Measurements from ENCODE around the gene LHX4.

LHX4 gene

DNA sequence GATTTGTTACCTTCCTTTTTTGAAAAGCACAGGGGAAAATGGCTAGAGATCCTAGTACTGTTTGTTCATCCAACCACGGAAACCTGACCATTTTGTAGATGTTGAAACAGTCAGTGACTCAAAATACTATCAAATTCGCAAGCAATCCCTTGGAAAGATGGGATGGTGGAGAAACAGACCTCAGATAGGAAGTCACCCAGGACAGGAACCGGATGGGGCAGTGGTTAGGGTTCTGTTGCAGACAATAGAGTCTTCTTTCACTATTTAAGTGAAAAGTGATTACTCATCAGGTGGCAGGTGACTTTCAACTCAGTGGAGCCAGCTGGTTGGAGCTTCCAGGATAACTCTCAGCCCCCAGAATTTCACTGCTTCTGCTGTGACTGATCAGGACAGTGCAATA, 17.0 kb downstream of the LHX4 start:
- no peak for DNase-seq

DNA sequence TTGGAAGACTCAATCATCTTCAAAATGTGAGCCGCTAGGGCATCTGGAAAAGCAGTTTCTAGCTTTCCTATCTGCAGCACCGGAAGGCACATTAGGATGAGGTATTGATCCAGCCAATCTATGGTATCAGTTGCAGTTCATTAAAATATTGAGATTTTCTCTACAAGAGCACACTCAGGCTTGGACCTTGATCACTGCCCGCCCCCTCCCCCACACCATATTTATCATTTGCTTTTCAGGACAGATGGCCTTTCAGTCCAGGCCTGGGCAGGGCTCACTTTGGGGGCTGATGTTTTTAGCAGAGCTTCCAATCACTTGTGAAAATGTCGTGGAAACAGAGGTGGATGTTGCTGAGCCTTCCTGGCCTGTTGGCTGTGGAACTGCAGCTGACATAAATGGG, 17.5 kb downstream of the LHX4 start:
- no peak for DNase-seq

DNA sequence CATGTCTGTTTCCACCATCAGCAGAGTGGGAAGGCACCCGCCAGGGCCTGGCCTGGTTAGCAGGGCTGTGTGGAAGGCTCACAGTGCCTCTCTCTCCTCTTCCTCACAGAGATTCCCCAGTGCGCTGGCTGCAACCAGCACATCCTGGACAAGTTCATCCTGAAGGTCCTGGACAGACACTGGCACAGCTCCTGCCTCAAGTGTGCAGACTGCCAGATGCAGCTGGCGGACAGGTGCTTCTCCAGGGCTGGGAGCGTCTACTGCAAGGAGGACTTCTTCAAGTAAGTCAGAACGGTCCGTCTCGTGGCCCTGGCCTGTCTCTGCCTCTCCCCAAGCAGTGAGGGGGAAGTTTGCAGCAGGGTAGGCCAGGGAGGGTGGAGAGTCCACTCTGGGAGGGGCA, 18.1 kb downstream of the LHX4 start:
- no peak for DNase-seq

DNA sequence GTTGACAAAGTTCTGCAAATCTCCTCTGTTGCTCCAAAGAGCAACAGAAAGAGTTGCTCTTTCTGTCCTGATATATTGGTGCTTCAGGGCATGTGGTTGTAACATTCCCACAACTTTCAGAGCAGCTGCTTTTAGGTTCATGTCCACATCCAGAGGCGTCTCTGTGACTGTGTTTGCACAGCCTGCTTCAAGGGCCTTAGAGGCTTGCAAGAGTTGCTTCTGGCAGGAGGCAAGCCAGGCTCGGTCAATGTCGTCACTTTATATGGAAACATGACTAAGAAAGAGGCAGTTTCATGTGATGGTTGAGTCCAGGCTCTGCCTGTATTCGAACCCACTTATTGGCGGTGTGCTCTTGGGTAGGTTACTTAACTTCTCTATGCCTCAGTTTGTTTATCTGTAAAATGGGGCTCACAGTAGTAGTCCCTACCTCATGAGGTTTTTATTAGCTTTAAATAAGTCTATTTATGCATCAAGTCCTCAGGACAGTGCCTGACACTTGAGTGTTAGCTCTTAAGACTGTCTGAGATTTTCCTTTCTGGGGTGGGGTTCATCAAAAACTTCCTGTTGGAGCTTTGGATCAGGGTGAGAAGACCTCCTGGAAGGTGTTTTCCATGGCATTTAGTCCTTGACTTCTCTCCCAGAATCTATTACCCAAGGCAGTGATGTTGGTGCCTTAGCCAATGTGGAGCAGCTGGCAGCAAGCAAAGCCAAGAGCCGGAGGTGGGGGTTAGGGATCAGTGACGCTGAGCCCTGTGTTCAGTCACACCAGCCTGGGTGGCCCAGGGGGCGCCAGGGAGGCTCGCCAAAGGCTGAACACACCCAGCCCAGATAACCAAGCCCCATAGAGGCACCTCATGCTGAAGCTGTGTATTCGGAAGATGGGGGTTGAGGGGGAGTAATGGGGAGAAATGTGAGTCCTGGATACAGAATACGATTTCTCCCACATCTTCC, 18.9 kb downstream of the LHX4 start:
- no peak for DNase-seq

DNA sequence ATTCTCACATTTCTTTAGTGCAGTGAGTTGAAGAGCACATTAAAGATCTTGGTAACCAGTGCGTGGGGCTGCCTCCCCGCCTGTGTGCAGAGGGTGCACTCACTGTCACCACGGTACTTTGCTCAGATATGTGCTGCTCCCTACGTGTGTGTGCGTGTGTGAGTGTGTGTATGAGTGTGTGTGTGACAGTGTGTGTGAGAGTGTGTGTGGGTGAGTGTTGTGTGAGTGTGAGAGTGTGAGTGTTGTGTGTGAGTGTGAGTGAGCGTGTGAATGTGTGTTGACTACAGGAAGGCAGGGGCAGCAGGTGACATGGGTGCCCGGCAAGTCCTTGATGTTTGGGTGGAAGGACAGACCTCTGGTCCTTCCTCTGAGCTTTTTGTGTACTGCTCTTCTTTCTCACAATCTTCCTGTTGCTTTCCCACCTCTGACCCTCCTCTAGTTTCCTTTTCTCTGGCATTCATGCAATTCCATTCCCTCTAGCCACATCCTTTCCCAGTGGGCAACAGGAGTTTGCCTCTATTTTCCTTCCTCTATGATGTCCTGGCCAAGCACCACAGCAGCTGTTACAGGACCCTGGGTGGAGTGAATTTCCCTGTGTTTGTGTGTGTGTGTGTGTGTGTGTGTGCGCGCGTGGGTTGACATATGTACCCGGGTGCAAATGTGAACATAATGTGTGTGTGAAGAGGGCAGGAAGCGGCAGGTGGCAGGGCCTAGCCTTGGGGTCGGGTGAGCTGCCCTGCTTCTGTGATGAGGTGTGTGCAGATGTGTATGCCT, 19.8 kb downstream of the LHX4 start:
- no peak for DNase-seq

DNA sequence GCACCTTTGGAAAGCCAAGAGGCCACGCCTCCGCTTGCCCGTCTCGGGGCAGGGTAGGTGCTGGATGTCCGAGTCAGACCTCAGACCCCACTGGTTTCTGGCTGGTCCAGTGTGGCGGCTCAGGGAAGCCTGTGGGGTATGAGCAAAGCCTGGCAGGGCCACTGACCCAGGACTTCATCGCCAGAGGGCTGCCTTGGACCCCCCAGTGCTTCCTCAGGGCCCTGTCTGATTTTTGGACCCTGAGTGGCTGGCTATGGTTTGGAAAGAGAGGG, 20.4 kb downstream of the LHX4 start:
- DNase-seq = no peak

DNA sequence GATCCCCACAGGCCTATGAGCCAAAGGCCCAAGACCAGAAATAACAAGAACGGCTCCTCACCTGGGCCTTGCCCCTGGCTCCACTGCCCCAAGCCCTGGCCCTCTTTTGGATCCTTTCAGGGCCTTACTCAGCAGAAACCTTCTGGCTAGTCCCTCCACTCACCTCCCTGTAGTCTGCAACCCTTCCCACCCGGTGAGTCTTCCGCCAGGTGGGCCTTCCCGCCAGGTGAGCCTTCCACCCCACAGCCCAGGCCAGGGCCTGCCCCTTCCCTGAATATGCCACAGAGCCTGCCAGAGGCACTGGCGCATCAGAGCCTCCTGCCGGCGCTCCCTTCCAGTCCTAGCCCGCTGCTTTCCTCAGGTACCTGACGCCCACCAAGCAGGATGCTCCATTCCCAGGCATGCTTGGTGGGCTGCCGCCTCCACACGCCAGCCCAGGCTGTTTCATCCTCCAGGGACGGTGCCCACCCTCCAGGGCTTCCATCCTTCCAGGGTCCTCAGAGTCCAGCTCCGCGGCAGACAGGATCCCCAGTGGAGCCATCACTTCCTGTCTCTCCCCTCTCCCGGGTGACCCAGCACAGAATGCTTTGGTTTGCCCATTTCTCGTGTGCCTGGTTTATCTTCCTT, 20.9 kb downstream of the LHX4 start:
- DNase-seq = no peak

DNA sequence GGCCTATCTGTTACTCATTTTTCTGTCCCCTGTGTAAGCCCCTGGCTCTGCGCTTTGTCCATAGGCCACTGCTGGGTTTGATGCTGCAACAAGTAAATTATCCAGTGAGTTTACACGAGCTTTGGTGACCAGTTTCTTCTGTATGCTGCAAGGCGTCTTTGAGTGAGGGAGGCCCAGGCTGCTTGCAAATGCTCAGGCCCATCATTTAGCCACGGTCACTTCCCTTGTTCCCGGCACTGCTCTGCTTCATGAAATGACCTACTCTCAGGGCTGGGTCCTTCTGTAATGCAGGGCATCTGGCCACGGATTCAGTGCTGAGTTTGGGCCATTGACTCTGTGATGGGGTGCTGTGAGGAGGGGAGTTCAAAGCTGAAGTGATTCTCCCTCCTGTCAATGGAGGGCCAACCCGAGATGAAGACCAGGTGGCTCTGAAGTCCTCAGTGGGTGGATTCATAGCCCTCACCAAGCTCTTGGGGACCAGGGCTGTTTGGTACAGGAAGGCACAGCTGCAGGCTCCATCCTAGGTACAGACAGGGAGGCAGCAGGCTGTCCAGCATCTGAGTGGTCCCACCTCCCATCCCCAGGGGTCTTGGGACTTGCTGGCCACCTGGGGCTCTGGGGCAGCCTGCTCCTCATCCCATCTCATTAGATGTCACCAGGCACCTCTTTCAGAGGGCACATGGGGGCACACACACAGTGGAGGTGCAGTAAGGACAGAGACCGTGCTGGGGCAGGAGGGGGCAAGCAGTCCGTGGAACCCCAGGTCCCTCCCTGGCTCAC, 21.7 kb downstream of the LHX4 start:
- DNase-seq = no peak

DNA sequence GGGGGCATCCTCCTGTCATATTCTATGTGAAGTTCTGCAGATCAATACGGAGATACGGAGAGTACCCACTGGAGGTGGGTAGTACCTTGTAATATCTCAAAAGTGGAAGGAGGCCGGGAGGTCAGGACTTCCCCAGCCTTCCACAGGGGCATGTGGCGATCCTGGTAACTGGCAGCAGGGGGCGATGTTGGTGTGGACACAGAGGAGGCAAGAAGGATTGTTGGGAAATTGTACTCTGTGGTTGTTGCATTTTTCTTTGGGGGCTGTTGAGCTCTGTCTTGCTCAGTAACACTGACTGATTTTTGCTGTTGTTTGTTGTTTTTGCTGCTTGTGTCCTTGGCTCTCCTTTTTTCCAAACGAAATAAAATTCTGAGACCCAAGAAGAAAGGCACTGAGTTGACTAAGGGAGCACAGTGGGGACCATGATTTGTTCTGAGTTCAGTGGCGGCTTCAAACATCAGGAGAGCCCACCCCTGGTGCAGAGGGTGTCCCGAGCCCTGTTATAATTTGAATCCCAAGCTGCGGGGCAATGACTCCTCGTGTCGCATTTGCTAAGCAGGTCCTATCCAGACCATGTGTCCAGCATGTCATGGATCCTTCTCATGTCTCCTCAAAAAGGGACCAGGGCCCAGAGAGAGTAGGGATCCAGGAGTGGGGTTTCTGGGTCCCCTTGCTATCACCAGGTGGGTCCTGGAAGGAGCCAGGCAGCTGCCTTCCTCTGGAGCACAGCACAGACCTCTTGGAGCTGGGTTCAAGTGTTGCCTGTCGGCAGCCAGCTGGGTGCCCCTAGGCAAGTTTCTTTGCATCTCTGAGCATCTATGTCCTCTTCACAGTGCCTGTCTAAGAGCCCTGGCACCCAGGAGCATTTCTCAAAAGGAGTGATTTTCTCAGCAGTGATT, 22.8 kb downstream of the LHX4 start:
- peak; percentile 87 for DNase-seq

DNA sequence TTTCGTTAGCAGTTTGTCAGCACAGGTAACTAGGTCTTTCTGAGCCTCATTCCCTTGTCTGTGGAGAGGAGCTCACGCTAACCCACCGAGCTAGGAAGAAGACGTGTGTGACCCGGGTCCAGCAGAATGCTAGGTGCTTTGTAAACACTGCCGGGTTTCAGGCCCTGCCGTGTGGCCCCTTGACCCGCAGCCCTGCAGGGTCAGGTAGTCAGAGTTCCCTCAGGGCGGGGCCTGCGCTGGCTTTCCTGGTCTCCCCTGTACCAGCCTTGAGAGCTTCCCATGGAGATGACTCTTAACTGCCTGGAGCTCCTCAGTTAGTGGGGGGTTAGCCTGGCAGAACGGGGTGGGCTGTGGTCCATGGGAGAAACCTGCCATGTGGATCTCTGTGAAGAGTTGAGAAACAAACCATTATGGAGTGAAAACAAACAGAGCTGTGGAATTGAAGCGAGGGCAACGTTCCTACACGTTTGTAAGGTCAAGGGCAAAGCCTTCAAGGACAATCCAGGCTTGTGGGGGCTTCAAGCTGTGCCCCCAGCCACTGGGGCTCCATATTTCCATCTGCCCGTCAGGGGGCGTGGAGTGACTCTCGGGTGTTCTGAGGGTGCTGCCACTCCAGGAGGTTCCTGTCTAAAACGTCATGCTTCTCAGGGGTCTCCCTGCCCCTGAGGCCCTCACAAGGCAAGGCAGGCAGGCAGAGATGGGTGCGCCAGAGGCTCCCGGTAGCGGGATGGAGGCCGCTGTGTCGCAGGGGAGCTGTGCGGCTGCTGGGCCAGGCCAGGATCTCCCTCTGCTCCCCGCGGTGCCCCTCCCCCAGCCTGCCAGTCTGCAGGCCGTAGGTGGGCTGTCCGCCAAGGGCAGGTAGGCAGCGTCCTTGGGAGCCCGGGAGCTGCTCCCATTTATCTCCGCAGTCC, 23.8 kb downstream of the LHX4 start:
- DNase-seq = peak; percentile 33

DNA sequence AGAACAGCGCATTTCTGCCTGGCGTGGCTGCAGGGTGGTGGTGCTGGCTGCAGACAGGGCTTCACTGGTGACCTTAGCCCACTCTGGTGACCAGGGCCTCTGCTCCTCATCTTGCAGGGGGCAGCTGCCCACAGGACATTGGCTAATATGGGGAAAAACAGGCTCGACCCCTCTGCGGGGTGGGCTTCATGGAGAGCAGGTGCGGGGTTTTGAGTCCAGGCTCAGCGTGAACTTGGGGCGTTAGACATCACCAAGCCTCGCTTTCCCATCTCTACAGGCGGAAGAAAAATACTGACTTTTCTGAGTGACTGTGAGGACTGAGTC, 24.4 kb downstream of the LHX4 start:
- no peak for DNase-seq

DNA sequence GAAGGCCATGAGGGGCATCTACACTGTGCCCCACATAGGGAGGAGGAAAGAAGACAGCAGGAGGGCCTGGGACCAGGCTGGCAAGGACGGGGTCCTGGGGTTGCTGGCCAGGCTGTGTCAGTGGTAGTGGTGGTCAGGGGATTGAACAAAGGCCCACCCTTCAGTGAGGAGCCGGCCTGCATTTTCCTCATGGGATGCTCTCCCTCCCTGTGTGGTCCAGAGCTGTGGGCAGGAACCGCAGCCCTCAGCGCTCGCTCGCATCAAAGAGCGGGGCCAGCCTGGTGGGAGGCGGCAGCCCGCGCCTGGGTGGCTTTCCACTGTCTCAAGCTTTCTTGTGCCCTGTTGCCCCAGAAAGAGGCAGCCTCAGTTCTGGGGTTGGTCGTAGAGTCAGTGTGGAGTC, 24.8 kb downstream of the LHX4 start:
- no peak for DNase-seq

DNA sequence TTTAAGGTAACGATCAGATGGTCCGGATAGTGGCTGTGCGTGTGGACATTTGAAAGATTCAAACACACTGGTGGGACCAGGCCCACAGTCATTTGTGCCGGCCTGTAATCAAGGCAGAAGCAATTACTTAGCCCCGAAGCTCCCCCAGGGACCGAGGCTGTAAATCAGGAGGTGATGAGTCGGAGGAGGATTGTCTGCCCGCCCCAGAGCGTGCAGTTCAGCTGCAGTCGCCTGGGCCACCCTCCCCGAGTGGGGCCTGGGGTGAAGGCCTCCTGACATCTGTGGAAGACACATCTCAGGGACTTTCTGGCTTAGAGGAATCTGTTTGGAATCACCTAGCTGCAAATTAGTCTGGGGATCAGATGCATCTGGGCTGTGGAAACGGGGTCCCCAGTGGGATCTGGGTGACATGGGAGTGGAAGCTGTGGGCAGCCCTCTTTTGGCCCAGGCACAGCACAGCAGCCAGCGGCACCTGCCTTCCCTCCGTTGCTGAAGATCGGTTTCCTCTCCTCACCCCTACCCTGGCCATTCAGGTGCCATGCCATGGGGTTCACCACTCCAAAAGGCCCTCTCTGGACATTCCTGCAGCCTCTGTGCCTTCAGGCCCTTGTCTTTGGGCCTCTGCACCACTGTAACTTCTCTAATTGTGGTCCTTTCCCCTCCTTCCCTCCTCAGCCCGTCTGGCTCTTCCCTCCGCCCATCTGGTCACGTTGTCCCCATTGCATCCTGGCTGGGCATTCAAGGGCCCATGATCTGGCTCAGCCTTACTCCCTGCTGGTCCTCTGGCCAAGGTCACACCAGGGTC, 25.7 kb downstream of the LHX4 start:
- no peak for DNase-seq

DNA sequence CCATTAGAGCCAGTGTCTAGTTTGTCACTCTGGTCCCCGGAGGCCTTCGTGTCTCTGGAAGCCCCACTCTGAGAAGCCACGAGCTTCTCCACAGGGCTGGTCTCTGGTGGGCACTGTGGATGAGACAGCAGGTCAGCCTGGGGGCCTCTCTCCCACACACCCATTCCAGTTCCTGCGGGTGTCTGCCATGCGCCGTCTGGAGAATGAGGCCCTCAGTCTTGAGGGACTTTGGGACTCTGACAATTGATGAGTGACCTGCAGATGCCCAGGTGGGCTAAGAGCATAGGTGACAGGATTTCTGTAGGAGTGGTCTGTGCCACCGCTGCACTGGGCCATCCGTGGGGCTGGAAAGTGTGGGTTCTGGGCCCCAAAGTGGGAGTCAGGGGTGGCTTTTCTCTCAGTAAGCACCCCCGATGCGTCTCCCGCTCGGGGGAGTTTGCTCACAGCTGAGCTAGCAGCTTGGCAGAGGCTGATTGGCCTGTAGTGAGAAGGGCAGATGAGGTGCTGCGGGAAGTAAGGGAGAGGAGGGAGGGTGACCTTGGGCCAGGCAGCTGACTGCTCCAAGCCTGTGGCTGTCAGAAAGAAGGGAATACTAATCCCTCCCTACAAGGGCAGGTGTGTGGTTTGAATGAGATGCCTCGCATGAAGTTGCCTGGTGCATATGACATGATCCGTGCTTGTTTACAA, 26.4 kb downstream of the LHX4 start:
- no peak for DNase-seq

DNA sequence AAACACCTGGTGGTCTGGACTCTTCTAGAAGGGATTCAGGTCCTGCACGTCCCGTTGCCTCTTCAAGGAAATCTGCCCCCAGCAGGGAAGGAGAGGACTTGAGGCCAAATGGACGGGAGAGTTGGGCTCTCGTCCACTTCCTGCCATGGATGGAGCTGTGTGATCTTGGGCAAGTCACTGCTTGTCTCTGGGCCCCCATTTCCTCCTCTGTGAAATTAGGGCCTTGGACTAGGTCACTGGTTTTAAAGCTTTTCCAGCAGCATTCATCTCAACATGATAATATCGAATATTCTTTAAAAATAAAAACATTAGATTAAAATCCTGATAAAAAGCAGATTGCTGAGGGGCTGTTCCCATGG, 26.9 kb downstream of the LHX4 start:
- DNase-seq = no peak

DNA sequence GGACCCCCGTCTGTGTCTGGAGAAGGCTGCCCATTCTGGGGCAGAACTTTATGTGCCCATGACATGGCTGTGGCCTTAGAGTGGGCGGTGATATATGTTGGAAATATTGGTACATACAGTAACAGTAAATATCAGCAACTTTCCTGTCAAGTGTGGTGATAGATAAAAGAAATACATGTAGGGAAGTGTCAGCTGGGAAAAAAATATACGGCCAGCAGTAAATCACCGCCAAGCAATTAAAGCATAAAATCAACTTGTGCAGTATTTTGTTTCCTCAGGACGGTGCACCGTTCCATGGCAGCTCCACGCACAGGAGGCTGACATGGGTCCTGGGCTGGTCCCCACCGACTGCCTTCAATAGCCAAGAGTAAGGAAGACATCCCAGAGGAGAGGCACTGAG, 27.4 kb downstream of the LHX4 start:
- no peak for DNase-seq

DNA sequence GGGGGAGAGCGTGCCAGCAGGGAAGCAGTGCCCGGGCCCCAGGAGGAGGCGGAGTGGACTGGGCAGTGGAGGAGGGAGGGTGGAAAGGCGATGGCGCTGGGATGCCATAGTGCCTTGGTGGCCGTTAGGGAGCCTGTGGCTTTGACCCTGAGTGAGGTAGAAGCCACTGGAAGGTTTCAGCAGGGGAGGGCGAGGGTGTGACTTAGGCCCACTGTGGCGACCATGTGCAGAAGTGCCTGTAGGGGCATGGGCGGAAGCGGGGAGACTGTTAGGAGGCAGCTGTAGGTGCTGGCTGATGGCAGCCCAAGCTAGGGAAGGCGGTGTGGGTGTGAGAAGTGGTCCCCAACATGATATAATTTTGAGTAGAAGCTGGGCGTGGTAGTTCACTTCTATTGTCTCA, 28.2 kb downstream of the LHX4 start:
- DNase-seq = no peak

DNA sequence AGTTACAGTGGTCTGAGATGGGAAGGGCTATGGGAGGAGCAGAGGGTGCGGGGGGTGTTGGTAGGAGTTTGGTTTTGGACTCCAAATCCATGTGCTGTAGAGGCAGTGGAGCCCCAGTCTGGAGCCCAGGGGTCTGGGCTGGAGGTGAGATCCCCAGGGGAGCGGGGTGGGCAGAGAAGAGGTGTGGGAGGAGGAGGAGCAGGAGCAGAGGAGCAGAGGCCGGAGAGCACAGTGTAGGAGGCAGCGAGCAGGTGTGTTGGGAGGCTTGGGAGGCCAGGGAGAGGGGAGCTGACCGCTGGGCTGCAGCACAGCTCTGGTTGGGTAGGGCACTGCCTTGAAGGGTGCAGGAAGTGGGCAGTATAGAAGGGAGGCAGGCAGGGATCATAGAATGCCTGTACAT, 28.9 kb downstream of the LHX4 start:
- no peak for DNase-seq

DNA sequence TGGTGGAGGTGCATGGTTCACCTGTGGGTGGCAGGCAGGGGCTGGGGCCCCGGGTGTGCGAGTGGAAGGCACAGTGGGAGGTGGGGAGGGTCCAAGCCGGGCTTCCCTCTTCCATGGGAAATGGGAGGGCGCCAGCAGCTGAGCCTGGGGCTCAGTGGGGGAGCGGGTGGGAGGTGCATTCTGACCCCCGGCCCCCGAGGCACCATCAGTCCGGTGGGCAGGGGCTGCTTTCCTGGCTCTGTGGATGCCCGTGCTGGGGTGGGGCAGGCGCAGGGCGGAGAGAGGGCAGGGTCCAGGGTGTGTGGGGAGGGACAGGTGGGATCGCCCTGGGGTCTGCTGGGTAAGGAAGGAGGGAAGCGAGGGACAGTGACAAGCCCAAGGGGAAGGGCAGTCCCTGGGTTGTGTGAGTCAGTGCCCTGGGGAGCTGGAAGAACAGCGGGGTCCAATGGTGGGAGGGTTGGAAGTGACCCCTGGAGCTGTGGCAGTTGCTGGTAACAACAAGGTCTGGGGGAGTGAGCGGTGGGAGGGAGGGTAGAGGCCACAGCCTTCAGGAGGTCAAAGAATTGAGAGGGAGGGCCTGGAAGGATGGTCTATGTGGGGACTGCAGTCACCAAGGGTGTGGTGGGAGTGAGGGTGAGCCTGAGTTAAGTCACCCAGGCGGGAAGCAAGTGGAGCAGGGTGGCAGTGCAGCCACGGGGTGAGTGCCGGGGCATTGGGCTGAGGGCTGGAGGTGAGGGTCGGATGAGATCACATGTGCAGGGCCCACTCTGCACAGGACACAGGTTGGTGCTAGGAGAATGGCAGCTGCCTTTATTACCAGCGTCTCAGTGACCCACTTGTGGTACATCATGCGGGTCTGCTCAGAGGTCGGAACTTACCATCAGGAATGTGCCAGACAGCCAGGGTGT, 29.6 kb downstream of the LHX4 start:
- DNase-seq = no peak
